BE2C (cell line): ENCODE measurements around the gene MYO18B.

Source experiments
- DNase-seq: peaks from one replicate; pipeline ENCODE4 v3.0.0-alpha.2; 2020
- H3K27me3 ChIP-seq: fragments of 250-450 bp; sonication (Bioruptor Pico); 2 replicates; pipeline ENCODE4 v1.5.1; 2020; ENCODE audit warnings: mild to moderate bottlenecking
- H3K36me3 ChIP-seq: fragments of 250-450 bp; sonication (Bioruptor Pico); 2 replicates; pipeline ENCODE4 v1.5.1; 2020; ENCODE audit warnings: mild to moderate bottlenecking
- H3K4me1 ChIP-seq: fragments of 250-450 bp; sonication (Bioruptor Pico); 2 replicates; pipeline ENCODE4 v1.5.1; 2020
- H3K4me3 ChIP-seq: 2 replicates; pipeline ENCODE4 v1.5.1; 2011; ENCODE audit warnings: low read depth, low read length
- H3K9me3 ChIP-seq: fragments of 250-450 bp; sonication (Bioruptor Pico); 2 replicates; pipeline ENCODE4 v1.5.1; 2020
- TF ChIP-seq, protein P1 (sequence below): IDR thresholded peaks from 2 replicates; pipeline ENCODE4 v1.5.1; 2012; ENCODE audit warnings: mild to moderate bottlenecking, low read depth, low read length

The MYO18B gene

GRCh38 chr22:25874327-25874726, 132.3 kb downstream of the MYO18B start:
- TF ChIP-seq, protein P1, sequence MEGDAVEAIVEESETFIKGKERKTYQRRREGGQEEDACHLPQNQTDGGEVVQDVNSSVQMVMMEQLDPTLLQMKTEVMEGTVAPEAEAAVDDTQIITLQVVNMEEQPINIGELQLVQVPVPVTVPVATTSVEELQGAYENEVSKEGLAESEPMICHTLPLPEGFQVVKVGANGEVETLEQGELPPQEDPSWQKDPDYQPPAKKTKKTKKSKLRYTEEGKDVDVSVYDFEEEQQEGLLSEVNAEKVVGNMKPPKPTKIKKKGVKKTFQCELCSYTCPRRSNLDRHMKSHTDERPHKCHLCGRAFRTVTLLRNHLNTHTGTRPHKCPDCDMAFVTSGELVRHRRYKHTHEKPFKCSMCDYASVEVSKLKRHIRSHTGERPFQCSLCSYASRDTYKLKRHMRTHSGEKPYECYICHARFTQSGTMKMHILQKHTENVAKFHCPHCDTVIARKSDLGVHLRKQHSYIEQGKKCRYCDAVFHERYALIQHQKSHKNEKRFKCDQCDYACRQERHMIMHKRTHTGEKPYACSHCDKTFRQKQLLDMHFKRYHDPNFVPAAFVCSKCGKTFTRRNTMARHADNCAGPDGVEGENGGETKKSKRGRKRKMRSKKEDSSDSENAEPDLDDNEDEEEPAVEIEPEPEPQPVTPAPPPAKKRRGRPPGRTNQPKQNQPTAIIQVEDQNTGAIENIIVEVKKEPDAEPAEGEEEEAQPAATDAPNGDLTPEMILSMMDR: no peak
- Histone ChIP-seq H3K4me1 (no peaks in the 10 kb centered on the region), H3K4me3 (no peak overlapping the region), H3K9me3 (no peaks in the 10 kb centered on the region), H3K36me3 (no peaks in the 10 kb centered on the region), H3K27me3 (no peaks in the 10 kb centered on the region)
- no peak for DNase-seq

DNA sequence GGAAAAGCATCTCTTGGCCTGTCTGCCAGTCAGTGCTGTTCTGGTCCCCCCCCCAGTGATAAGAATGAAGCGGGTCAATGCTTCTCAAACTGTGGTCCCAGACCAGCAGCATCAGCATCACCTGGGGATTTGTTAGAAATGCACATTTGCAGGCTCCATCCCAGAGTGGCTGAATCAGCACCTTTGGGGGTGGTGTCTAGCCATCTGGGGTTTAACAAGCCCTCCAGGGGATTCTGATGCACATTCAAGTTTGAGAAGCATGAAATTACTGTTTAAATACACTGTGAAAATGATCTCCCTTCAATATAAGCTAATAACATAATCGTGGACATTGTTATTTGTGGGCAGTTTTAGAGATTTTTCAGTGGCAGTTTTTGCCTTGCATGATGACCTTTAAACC, 133.5 kb downstream of the MYO18B start:
- Histone ChIP-seq H3K4me1 (no peaks in the 10 kb centered on the region), H3K36me3 (no peaks in the 10 kb centered on the region), H3K4me3 (no peak overlapping the region), H3K9me3 (no peaks in the 10 kb centered on the region), H3K27me3 (no peaks in the 10 kb centered on the region)
- DNase-seq: no peak
- TF ChIP-seq, protein P1: no peak

- Histone ChIP-seq H3K4me1 (no peaks in the 10 kb centered on the region), H3K4me3 (no peak overlapping the region), H3K9me3 (no peaks in the 10 kb centered on the region), H3K27me3 (no peaks in the 10 kb centered on the region), H3K36me3 (no peaks in the 10 kb centered on the region)
- TF ChIP-seq, protein P1: no peak
- no peak for DNase-seq
These were observed 134.9 kb downstream of the MYO18B start for GRCh38 chr22:25876871-25877270.

DNA sequence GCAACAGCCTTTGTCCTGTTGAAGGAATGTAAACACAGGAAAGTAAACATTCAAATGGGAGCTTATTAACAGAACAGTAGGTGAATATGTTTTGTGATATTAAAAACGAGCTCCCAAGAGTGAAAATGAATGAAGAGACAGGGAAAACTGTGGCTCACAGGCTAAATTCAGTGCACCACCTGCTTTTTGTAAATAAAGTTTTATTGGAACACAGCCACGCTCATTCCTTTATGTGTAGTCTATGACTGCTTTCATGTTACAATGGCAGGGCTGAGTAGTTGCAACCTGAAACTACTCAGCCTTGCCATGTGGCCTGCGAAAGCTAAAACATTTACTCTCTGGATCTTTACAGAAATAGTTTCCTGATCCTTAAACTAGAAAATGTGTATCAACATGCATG, 136.9 kb downstream of the MYO18B start:
- H3K4me1 ChIP-seq: no peaks in the 10 kb centered on the region
- H3K9me3 ChIP-seq: no peaks in the 10 kb centered on the region
- no peaks in the 10 kb centered on the region for H3K36me3 ChIP-seq
- H3K27me3 ChIP-seq: no peaks in the 10 kb centered on the region
- DNase-seq: no peak
- TF ChIP-seq, protein P1: no peak
- no peak overlapping the region for H3K4me3 ChIP-seq

DNA sequence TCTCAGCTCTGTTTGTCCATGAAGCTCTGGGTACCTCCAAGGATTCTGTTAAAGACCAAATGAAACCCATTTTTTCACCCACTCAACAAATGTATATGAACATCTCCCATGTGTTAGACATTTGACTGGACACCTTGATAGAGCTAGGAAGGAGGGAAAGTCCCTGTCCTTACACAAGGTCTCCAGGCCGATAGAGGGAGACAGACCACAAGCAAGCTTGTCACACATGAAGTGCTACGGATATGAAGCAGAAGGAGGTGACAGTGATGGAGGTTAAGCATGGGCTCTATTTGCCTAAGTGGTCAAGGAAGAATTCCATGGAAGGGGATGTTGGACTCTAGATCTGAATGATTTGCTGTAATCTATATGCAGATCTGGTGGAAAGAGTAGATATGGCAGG, 138.5 kb downstream of the MYO18B start:
- Histone ChIP-seq H3K9me3 (no peaks in the 10 kb centered on the region), H3K27me3 (no peaks in the 10 kb centered on the region), H3K4me1 (no peaks in the 10 kb centered on the region), H3K4me3 (no peak overlapping the region), H3K36me3 (no peaks in the 10 kb centered on the region)
- no peak for DNase-seq
- TF ChIP-seq, protein P1: no peak

GRCh38 chr22:25881210-25881755, 139.3 kb downstream of the MYO18B start:
- Histone ChIP-seq H3K36me3 (no peaks in the 10 kb centered on the region), H3K27me3 (no peaks in the 10 kb centered on the region), H3K4me3 (no peak overlapping the region), H3K4me1 (no peaks in the 10 kb centered on the region), H3K9me3 (no peaks in the 10 kb centered on the region)
- no peak for DNase-seq
- TF ChIP-seq, protein P1: no peak
